Esophagus muscularis mucosa (tissue), 4 donors: Measurements from ENCODE around the gene SLC25A41. TPM values are rescaled to one million over a fixed set of nuclear protein-coding genes. Genes with fewer than 3 reads are reported as not detected.
A peak's percentile ranks its signal among the peaks of the same experiment; 100 is the strongest.

Experiments used
- DNase-seq: peaks from one replicate; pipeline ENCODE4 v3.0.0-alpha.2; 2017; ENCODE audit errors: extremely low spot score
- H3K27ac ChIP-seq, 4 donors: fragments of 200-600 bp; sonication (generic); replicated peaks in 1 of 4; 1 replicate in 3 of 4; 2 replicates in 1 of 4; pipeline ENCODE4 v1.5.1; 2016 to 2019; ENCODE audit warnings: mild to moderate bottlenecking in 1 of 4
- H3K27me3 ChIP-seq, 4 donors: fragments of 200-600 bp; sonication (generic); one replicate each; pipeline versions ENCODE4 v1.5.1 to v1.6.0; 2016 to 2019
- H3K36me3 ChIP-seq, 4 donors: fragments of 200-600 bp; sonication (generic); one replicate each; pipeline ENCODE4 v1.5.1; 2016 to 2019
- H3K4me1 ChIP-seq, 4 donors: fragments of 200-600 bp; sonication (generic); one replicate each; pipeline ENCODE4 v1.5.1; 2016 to 2019
- H3K4me3 ChIP-seq, 4 donors: fragments of 200-600 bp; sonication (generic); 1 replicate in 2 of 4; 2 replicates in 2 of 4; pipeline ENCODE4 v1.5.1; 2016 to 2019; ENCODE audit warnings: mild to moderate bottlenecking in 4 of 4, moderate library complexity in 1 of 4
- H3K9me3 ChIP-seq, 4 donors: fragments of 200-600 bp; sonication (generic); 1 replicate in 3 of 4; 2 replicates in 1 of 4; pipeline ENCODE4 v1.5.1; 2016 to 2019
- EP300 ChIP-seq: sonication (generic); formaldehyde crosslinking; IDR thresholded peaks from one replicate; pipeline ENCODE4 v1.6.1; 2017; ENCODE audit warnings: antibody characterized with exemption
- POLR2A ChIP-seq: fragments of 450-650 bp; IDR thresholded peaks from one replicate; pipeline ENCODE4 v1.6.1; 2017; ENCODE audit warnings: antibody characterized with exemption, moderate library complexity, mild to moderate bottlenecking, low read depth
- POLR2AphosphoS5 ChIP-seq, 2 donors: sonication (generic); formaldehyde crosslinking; IDR thresholded peaks; one replicate each; pipeline ENCODE4 v1.6.1; 2017; ENCODE audit warnings: antibody characterized with exemption in 2 of 2
- WGBS: methylation state at CpG from one replicate; pipeline ENCODE4 v1.1.5; 2018; 5-methylcytosine and 5-hydroxymethylcytosine counted together
- intact Hi-C: fragments of 100-400 bp; cut with DNase I; formaldehyde crosslinking; loops from one replicate; pipeline ENCODE4 v1.15.1; 2023
- total RNA-seq, 4 donors: library from RNA; depleted of rRNA; stranded (reverse); fragments of >200 nt; gene quantifications; one replicate each; pipeline versions ENCODE4 v1.1.0 to v1.2.1, GENCODE V29; 2016
- TF ChIP-seq, protein P1 (sequence below), 3 experiments: fragments of 200-600 bp in 2 of 3; fragments of 450-650 bp in 1 of 3; sonication (generic) in 2 of 3; IDR thresholded peaks; one replicate each; pipeline ENCODE4 v1.5.1; 2017 to 2019; ENCODE audit warnings: antibody characterized with exemption in 3 of 3, mild to moderate bottlenecking in 2 of 3, moderate library complexity in 1 of 3

The SLC25A41 gene
- total RNA-seq, 4 donors from 2014 or later = 0.32 to 2.4 (median 0.66) TPM; not detected in 1

- H3K4me3 ChIP-seq = no peak overlapping the region
- intact Hi-C loops = no loop called here
- WGBS = 74% methylated on average over 1 of the region's 15 CpGs
- DNase-seq = no peak
- H3K4me1 ChIP-seq = peaks cover 0 to 23% (median 17%) of the 10 kb centered on the region in 4 donors
- H3K9me3 ChIP-seq = no peaks in the 10 kb centered on the region
- H3K27ac ChIP-seq = peak overlapping the region in 3 of 4 donors; percentile 0 to 53 (median 21)
- H3K36me3 ChIP-seq = peaks cover 36 to 41% (median 39%) of the 10 kb centered on the region in 4 donors
- no peak for TF ChIP-seq EP300
- TF ChIP-seq, protein P1, sequence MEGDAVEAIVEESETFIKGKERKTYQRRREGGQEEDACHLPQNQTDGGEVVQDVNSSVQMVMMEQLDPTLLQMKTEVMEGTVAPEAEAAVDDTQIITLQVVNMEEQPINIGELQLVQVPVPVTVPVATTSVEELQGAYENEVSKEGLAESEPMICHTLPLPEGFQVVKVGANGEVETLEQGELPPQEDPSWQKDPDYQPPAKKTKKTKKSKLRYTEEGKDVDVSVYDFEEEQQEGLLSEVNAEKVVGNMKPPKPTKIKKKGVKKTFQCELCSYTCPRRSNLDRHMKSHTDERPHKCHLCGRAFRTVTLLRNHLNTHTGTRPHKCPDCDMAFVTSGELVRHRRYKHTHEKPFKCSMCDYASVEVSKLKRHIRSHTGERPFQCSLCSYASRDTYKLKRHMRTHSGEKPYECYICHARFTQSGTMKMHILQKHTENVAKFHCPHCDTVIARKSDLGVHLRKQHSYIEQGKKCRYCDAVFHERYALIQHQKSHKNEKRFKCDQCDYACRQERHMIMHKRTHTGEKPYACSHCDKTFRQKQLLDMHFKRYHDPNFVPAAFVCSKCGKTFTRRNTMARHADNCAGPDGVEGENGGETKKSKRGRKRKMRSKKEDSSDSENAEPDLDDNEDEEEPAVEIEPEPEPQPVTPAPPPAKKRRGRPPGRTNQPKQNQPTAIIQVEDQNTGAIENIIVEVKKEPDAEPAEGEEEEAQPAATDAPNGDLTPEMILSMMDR (IDR thresholded peaks at IDR 0.05) = peak; percentile 30 to 65 (median 38)
- H3K27me3 ChIP-seq = no peaks in the 10 kb centered on the region
Observed at GRCh38 chr19:6412447-6413091, 21.0 kb downstream of the SLC25A41 start.

DNA sequence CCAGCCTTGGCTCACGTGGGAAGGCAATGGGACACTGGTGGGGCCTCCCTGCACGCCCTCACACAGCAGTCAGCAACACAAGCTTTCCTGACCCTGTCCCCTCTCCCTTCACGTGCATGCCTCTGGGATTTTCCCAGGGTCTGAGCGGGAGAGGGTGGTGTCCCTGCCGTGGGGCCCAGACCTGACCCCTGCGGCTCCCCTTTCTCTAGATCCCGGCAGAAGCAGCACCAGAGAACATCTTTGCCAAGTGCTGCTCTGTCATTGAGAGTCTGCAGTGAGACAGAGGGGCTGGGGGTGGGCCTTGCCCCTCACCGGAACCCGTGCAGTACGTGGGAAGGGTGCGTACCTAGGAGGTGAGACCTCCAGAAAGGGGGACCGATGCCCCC lies 21.5 kb downstream of the SLC25A41 start:
- 71% methylated on average over 6 of the region's 12 CpGs for WGBS
- Histone ChIP-seq H3K36me3 (peaks cover 31 to 36% (median 34%) of the 10 kb centered on the region in 4 donors), H3K9me3 (no peaks in the 10 kb centered on the region), H3K27me3 (no peaks in the 10 kb centered on the region), H3K4me1 (peaks cover 0 to 23% (median 17%) of the 10 kb centered on the region in 4 donors), H3K27ac (peak overlapping the region in 1 of 4 donors; percentile 53), H3K4me3 (no peak overlapping the region)
- TF ChIP-seq POLR2A = no peak
- no peak for DNase-seq
- intact Hi-C loops = no loop called here

GRCh38 chr19:6409346-6409745 lies 24.2 kb downstream of the SLC25A41 start:
- Histone ChIP-seq H3K4me1 (peaks cover 0 to 19% (median 15%) of the 10 kb centered on the region in 4 donors), H3K4me3 (no peak overlapping the region), H3K36me3 (peaks cover 4 to 9% (median 7%) of the 10 kb centered on the region in 4 donors), H3K9me3 (no peaks in the 10 kb centered on the region), H3K27me3 (no peaks in the 10 kb centered on the region), H3K27ac (no peak overlapping the region)
- DNase-seq = no peak
- intact Hi-C loops = no loop called here
- no peak for TF ChIP-seq POLR2AphosphoS5 (IDR thresholded peaks at IDR 0.05)
- TF ChIP-seq POLR2A = no peak
- no peak for TF ChIP-seq EP300
- TF ChIP-seq, protein P1 (IDR thresholded peaks at IDR 0.05) = no peak
- 98% methylated on average over 6 of the region's 6 CpGs for WGBS

DNA sequence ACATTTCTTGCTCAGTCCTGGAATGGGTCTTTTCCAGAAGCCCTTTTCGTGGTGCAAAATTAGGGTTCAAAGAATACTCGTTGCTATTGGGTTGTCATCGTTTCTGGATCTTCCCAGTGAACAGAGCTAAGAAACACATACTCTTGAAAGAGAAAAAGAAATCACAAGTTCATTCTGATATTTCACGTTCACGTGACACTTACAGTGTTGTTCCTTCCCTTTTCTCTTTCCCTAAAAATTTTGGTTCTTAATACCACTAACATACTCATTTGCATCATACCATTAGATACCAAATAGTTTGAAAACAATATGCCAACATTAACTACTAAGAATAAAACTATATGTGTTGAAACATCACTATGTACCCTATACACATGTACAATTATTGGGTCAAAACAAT lies 27.2 kb downstream of the SLC25A41 start:
- no peak for DNase-seq
- Histone ChIP-seq H3K27ac (no peak overlapping the region), H3K27me3 (no peaks in the 10 kb centered on the region), H3K4me3 (no peak overlapping the region), H3K4me1 (peaks cover 0 to 5% (median 0%) of the 10 kb centered on the region in 4 donors), H3K36me3 (no peaks in the 10 kb centered on the region), H3K9me3 (no peaks in the 10 kb centered on the region)
- 86% methylated on average over 5 of the region's 5 CpGs for WGBS
- TF ChIP-seq POLR2A = no peak
- TF ChIP-seq, protein P1 (IDR thresholded peaks at IDR 0.05) = no peak
- TF ChIP-seq EP300 = no peak
- TF ChIP-seq POLR2AphosphoS5 (IDR thresholded peaks at IDR 0.05) = no peak
- intact Hi-C loops = no loop called here

GRCh38 chr19:6402837-6403608 lies 30.5 kb downstream of the SLC25A41 start:
- no peaks in the 10 kb centered on the region for H3K27me3 ChIP-seq
- no peak overlapping the region for H3K27ac ChIP-seq
- peaks cover 0 to 5% (median 0%) of the 10 kb centered on the region in 4 donors for H3K4me1 ChIP-seq
- no peak overlapping the region for H3K4me3 ChIP-seq
- H3K36me3 ChIP-seq = no peaks in the 10 kb centered on the region
- DNase-seq = no peak
- intact Hi-C loops = no loop called here
- WGBS = 50% methylated on average over 17 of the region's 22 CpGs
- TF ChIP-seq, protein P1 (IDR thresholded peaks at IDR 0.05) = no peak
- TF ChIP-seq POLR2AphosphoS5 (IDR thresholded peaks at IDR 0.05) (no peak), EP300 (no peak), POLR2A (no peak)
- no peaks in the 10 kb centered on the region for H3K9me3 ChIP-seq
